ENCODE data around the gene PEX10. TPM values are rescaled to one million over a fixed set of nuclear protein-coding genes. Genes with fewer than 3 reads are reported as not detected.
A peak's percentile ranks its signal among the peaks of the same experiment; 100 is the strongest.

Gene PEX10
- total RNA-seq, 6 experiments from 2014 or later: 7.4 to 24.3 (median 10.5) TPM

DNA sequence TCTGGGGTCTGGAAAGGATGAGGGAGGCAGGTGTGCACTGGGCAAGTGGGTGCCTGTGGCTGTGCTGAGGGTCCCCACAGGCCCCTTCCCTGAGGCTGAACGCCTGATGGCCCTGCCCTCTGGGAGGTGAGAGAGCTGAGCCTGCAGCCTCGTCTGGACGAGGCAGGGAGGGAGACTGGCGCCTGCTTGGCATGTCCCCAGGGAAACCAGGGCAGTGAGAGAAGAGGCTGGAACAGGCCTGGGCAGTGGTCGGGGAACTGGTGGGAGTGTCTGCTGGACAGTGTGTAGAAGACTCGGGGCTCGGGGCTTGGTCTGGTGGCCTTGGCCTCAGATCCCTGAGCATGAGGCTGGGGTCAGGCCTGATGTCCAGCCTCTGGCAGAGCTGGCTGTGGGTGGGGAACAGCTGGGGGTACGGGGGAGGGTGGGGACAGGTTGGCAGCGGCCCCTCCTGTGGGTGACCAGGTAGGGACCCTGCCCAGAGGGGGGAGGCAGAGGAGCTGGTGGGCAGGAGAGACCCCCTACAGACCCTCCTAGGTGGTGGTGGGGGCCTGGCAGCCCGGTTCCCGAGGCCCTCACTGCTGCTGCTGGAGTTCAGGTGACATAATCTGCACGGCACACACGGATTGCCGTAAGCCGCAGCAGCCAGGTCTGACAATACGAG is 32.9 kb upstream of the PEX10 start:
- Histone ChIP-seq H3K4me3 (no peak overlapping the region), H3K27me3 (peaks cover 0 to 9% of the 10 kb centered on the region in 2 donors), H3K9me3 (no peaks in the 10 kb centered on the region), H3K27ac (no peak overlapping the region), H3K4me1 (no peaks in the 10 kb centered on the region), H3K36me3 (no peaks in the 10 kb centered on the region)
- DNase-seq (no peak), ATAC-seq (peak in 1 of 4 donors; percentile 10)
- intact Hi-C loops (cut with DNase I): no loop called here
- WGBS (ENCODE audit: insufficient coverage, low coverage, low lambda C conversion rate, missing lambda C conversion rate): 42% methylated on average over 6 of the region's 16 CpGs
- TF ChIP-seq POLR2A (IDR thresholded peaks at IDR 0.05) (no peak), CTCF (IDR thresholded peaks at IDR 0.05) (no peak)

GRCh38 chr1:2444138-2444591 is 31.8 kb upstream of the PEX10 start:
- 80% methylated on average over 1 of the region's 27 CpGs for WGBS (ENCODE audit: insufficient coverage, low coverage, low lambda C conversion rate, missing lambda C conversion rate)
- no peak for DNase-seq
- no peak for TF ChIP-seq CTCF (IDR thresholded peaks at IDR 0.05)
- TF ChIP-seq POLR2A (IDR thresholded peaks at IDR 0.05): no peak
- no peaks in the 10 kb centered on the region for H3K36me3 ChIP-seq
- no peak overlapping the region for H3K27ac ChIP-seq
- ATAC-seq: no peak
- H3K4me3 ChIP-seq: no peak overlapping the region
- H3K4me1 ChIP-seq: no peaks in the 10 kb centered on the region
- intact Hi-C loops (cut with DNase I): no loop called here
- H3K27me3 ChIP-seq: peaks cover 0 to 9% of the 10 kb centered on the region in 2 donors
- H3K9me3 ChIP-seq: no peaks in the 10 kb centered on the region

- H3K9me3 ChIP-seq: no peaks in the 10 kb centered on the region
- TF ChIP-seq CTCF (IDR thresholded peaks at IDR 0.05) (peak in 2 of 4 donors; percentile 15 to 25), POLR2A (IDR thresholded peaks at IDR 0.05) (no peak)
- no peak for DNase-seq
- intact Hi-C loops (cut with DNase I): no loop called here
- H3K4me3 ChIP-seq: no peak overlapping the region
- peaks cover 0 to 9% of the 10 kb centered on the region in 2 donors for H3K27me3 ChIP-seq
- H3K27ac ChIP-seq: no peak overlapping the region
- no peaks in the 10 kb centered on the region for H3K36me3 ChIP-seq
- no CpG with 5 or more reads among the region's 107 CpGs for WGBS (ENCODE audit: insufficient coverage, low coverage, low lambda C conversion rate, missing lambda C conversion rate)
- H3K4me1 ChIP-seq: no peaks in the 10 kb centered on the region
- ATAC-seq: peak in 1 of 4 donors; percentile 28
Observed at GRCh38 chr1:2443277-2444137, 31.1 kb upstream of the PEX10 start.

DNA sequence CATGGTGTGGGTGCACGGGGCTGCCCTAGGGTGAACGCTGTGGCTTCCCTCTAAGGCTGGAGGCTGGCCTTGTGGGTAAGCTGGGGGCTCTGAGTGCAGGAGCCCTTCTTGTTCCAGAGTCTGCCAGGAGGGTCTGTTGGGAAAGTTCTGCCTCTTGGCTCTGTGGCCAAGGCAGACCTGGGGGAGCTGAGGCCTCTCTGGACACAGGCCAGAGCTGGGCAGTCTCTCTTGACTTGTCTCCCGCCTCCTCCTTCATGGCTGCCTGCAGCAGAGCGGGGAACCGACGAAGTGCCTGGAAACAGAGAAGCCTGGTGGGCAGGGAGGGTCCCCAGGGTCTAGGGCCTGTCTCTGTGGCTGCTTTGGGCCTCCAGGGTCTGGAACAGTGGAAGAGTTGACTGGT is 30.3 kb upstream of the PEX10 start:
- Histone ChIP-seq H3K27ac (no peak overlapping the region), H3K9me3 (no peaks in the 10 kb centered on the region), H3K4me1 (no peaks in the 10 kb centered on the region), H3K4me3 (no peak overlapping the region), H3K27me3 (peaks cover 0 to 9% of the 10 kb centered on the region in 2 donors), H3K36me3 (no peaks in the 10 kb centered on the region)
- ATAC-seq: no peak
- DNase-seq: no peak
- WGBS (ENCODE audit: insufficient coverage, low coverage, low lambda C conversion rate, missing lambda C conversion rate): no CpG with 5 or more reads among the region's 6 CpGs
- intact Hi-C loops (cut with DNase I): no loop called here
- TF ChIP-seq CTCF (IDR thresholded peaks at IDR 0.05) (no peak), POLR2A (IDR thresholded peaks at IDR 0.05) (no peak)
